GM06990 (cell line): Measurements from ENCODE around the gene YAP1.

ENCODE experiments used
- DNase-seq: peaks from one replicate; pipeline ENCODE4 v3.0.0-alpha.2; 2011; ENCODE audit not compliant: insufficient read length; ENCODE audit errors: extremely low read depth
- H3K27me3 ChIP-seq: replicated peaks from 2 replicates; pipeline ENCODE4 v1.6.0; 2011; ENCODE audit warnings: low read length; ENCODE audit not compliant: control insufficient read depth, insufficient read depth
- H3K36me3 ChIP-seq: 2 replicates; pipeline ENCODE4 v1.5.1; 2011; ENCODE audit warnings: low read length; ENCODE audit not compliant: control insufficient read depth, insufficient read depth
- H3K4me3 ChIP-seq: replicated peaks from 2 replicates; pipeline ENCODE4 v1.5.1; 2011; ENCODE audit warnings: low read depth, mild to moderate bottlenecking, control low read depth, low read length
- CTCF ChIP-seq: IDR thresholded peaks from 2 replicates; pipeline ENCODE4 v1.5.1; 2011; ENCODE audit warnings: low read length, control low read depth, mild to moderate bottlenecking, inconsistent platforms; ENCODE audit not compliant: insufficient read depth, poor library complexity, severe bottlenecking

The YAP1 gene

DNA sequence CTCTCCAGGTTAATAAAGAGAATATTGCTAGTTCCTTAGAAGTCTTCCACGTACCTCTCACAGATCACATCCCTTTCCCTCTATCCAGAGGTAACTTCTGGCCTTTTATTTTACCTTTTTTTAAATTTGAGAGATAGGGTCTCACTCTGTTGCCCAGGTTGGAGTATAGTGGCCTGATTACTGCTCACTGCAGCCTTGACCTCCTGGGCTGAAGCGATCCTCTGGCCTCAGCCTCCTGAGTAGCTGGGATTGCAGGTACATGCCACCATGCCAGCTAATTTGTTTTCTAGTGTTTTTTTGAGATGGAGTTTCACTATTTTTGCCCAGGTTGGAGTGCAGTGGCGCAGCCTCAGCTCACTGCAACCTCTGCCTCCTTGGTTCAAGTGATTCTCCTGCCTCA, 24.4 kb downstream of the YAP1 start:
- H3K36me3 ChIP-seq = no peaks in the 10 kb centered on the region
- no peaks in the 10 kb centered on the region for H3K27me3 ChIP-seq
- no peak for DNase-seq
- no peak overlapping the region for H3K4me3 ChIP-seq
- no peak for TF ChIP-seq CTCF

GRCh38 chr11:102135256-102135655, 25.0 kb downstream of the YAP1 start:
- TF ChIP-seq CTCF = no peak
- no peaks in the 10 kb centered on the region for H3K36me3 ChIP-seq
- no peak for DNase-seq
- H3K4me3 ChIP-seq = no peak overlapping the region
- no peaks in the 10 kb centered on the region for H3K27me3 ChIP-seq

DNA sequence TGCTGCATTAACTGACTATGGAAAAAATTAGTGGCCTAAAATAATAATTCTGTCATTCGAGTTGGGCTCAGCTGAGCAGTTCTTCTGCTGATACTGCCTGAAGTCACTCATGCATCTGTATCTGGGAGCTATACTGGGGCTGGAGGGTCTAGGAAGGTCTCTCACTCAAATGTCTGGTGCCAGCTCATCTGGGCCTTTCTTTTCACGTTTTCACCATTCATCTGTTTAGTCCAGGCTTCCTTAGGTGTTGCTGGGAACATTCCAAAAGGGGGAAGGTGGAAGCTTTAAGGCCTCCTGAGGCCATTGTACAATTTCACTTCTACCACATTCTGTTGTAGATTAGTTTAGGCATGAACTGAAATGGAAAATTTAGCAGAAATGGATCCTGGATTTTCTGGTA, 28.0 kb downstream of the YAP1 start:
- no peak overlapping the region for H3K4me3 ChIP-seq
- no peak for TF ChIP-seq CTCF
- DNase-seq = no peak
- H3K27me3 ChIP-seq = no peaks in the 10 kb centered on the region
- no peaks in the 10 kb centered on the region for H3K36me3 ChIP-seq

- no peaks in the 10 kb centered on the region for H3K36me3 ChIP-seq
- no peak for TF ChIP-seq CTCF
- DNase-seq = no peak
- H3K4me3 ChIP-seq = no peak overlapping the region
- no peaks in the 10 kb centered on the region for H3K27me3 ChIP-seq
Measured at GRCh38 chr11:102138670-102139069, 28.4 kb downstream of the YAP1 start.

DNA sequence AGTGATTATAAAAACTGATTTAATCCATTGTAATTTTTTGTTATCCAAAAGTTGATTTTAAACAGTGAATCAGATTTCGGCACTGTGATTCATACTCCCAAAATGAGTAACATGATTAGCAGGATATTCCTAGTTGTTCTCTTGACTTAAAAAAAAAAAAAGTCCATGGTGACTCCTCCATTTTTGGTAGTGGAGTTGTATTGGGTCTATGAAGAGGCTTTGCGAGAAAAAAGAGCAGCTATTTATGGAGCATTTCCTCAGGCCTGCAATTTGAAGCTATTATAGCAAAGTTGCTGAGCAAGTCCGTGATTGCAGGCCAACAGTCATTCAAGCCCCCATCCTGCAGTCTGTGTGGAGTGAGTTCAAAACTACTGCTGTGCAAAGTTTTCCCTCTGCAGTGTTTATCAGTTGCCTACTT, 28.8 kb downstream of the YAP1 start:
- Histone ChIP-seq H3K27me3 (no peaks in the 10 kb centered on the region), H3K36me3 (no peaks in the 10 kb centered on the region), H3K4me3 (no peak overlapping the region)
- no peak for TF ChIP-seq CTCF
- DNase-seq = no peak

DNA sequence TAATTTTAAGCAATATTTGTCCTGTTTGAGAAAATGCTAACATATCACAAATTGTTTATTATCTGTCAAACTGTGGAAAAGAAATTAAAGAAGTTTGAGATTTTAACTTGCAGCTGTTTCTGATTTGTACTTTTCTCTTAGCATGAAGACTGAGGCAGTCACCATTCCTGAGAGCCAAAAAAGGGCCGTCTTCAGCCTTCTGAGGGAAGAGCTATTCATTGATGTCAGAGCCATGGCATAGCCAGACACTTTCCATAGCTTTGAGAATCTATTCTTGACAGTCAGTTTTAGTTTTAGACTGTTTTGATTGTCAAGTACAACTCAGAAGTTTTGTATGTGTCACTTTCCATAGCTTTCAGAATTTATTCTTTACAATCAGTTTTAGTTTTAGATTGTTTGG, 32.1 kb downstream of the YAP1 start:
- Histone ChIP-seq H3K27me3 (no peaks in the 10 kb centered on the region), H3K36me3 (no peaks in the 10 kb centered on the region), H3K4me3 (no peak overlapping the region)
- no peak for DNase-seq
- TF ChIP-seq CTCF = no peak
